CD4-positive, alpha-beta T cell (primary cell): Measurements from ENCODE around the gene HFE. TPM values are rescaled to one million over a fixed set of nuclear protein-coding genes. Genes with fewer than 3 reads are reported as not detected.

ENCODE experiments used
- ATAC-seq: fragments of 200-7000 bp; cut with Tn5 transposase; one replicate; pipeline ENCODE4 v1.10.0; 2022; ENCODE audit warnings: mild to moderate bottlenecking; ENCODE audit not compliant: poor library complexity
- CTCF ChIA-PET: fragments of 350-600 bp; sonication (Branson Sonifier 250); formaldehyde crosslinking; loops from one replicate; lab custom pipeline; 2021; ENCODE audit warnings: antibody characterized with exemption, inconsistent platforms; lab: Charles Lee
- POLR2A ChIA-PET: fragments of 350-600 bp; sonication (Branson Sonifier 250); formaldehyde crosslinking; loops from one replicate; lab custom pipeline; 2021; ENCODE audit warnings: antibody characterized with exemption, inconsistent platforms; lab: Charles Lee
- DNase-seq, 14 experiments: peaks; one replicate each; pipeline ENCODE4 v3.0.0-alpha.2; 2013 to 2020; ENCODE audit warnings: mixed read lengths in 2 of 14
- H3K27ac ChIP-seq, 2 donors: one replicate each; pipeline versions ENCODE4 v1.5.1 to v1.7.0; 2013; ENCODE audit warnings: low read length in 2 of 2, low read depth in 1 of 2, mild to moderate bottlenecking in 1 of 2
- H3K27me3 ChIP-seq, 2 experiments: 1 replicate in 1 of 2; 2 replicates in 1 of 2; pipeline versions ENCODE4 v1.6.1 to v1.7.0; 2013; ENCODE audit warnings: low read length in 2 of 2, control low read depth in 1 of 2, mild to moderate bottlenecking in 1 of 2, moderate library complexity in 1 of 2; ENCODE audit not compliant: insufficient read depth in 2 of 2, control insufficient read depth in 1 of 2
- H3K36me3 ChIP-seq: one replicate; pipeline ENCODE4 v1.6.1; 2013; ENCODE audit warnings: low read length, control low read depth; ENCODE audit not compliant: insufficient read depth
- H3K4me1 ChIP-seq: one replicate; pipeline ENCODE4 v1.6.1; 2013; ENCODE audit warnings: low read length, control low read depth; ENCODE audit not compliant: insufficient read depth
- H3K4me3 ChIP-seq: one replicate; pipeline ENCODE4 v1.5.1; 2013; ENCODE audit warnings: mild to moderate bottlenecking, low read length, moderate library complexity
- H3K9me3 ChIP-seq, 2 experiments: 1 replicate in 1 of 2; 2 replicates in 1 of 2; pipeline versions ENCODE4 v1.6.1 to v1.7.0; 2013; ENCODE audit warnings: low read length in 2 of 2, mild to moderate bottlenecking in 2 of 2, control low read depth in 1 of 2, moderate library complexity in 1 of 2; ENCODE audit not compliant: control insufficient read depth in 1 of 2, insufficient read depth in 1 of 2
- H3K27ac Mint-ChIP-seq: one replicate; pipeline ENCODE4 v1.8.0; 2020; ENCODE audit warnings: mixed read lengths
- H3K27me3 Mint-ChIP-seq: one replicate; pipeline ENCODE4 v1.8.0; 2021; ENCODE audit warnings: mixed read lengths
- H3K36me3 Mint-ChIP-seq: one replicate; pipeline ENCODE4 v1.8.0; 2021; ENCODE audit warnings: low read depth, mixed read lengths
- H3K4me1 Mint-ChIP-seq: one replicate; pipeline ENCODE4 v1.8.0; 2021; ENCODE audit warnings: low read depth, mixed read lengths
- H3K4me3 Mint-ChIP-seq: one replicate; pipeline ENCODE4 v1.8.0; 2020; ENCODE audit warnings: mild to moderate bottlenecking, mixed read lengths
- H3K9me3 Mint-ChIP-seq: one replicate; pipeline ENCODE4 v1.8.0; 2020; ENCODE audit warnings: mixed read lengths
- CTCF ChIP-seq: fragments of 200-600 bp; IDR thresholded peaks from one replicate; pipeline ENCODE4 v1.8.0; 2022; ENCODE audit warnings: antibody characterized with exemption, mild to moderate bottlenecking
- intact Hi-C, 2 experiments: fragments of 100-400 bp; cut with DNase I in 1 of 2; cut with micrococcal nuclease in 1 of 2; formaldehyde crosslinking; loops; one replicate each; pipeline versions ENCODE4 v1.15.1 to v1.9.0; 2023 to 2025; cut with DNase I, micrococcal nuclease
- total RNA-seq, 174 experiments: library from RNA in 2 of 174; stranded (reverse) in 2 of 174; gene quantifications; one replicate each; pipeline ENCODE4 v1.2.3 and lab custom pipeline; 2021 to 2026

The HFE gene
- total RNA-seq, 2 experiments from 2014 or later, result 0.08 to 0.28 TPM

GRCh38 chr6:26105842-26106241 lies 18.6 kb downstream of the HFE start:
- ChIA-PET CTCF (interaction anchor here (1.0 kb wide), 2 partner anchors 47 to 68 kb away, joined by 3 read pairs; no protein-coding TSS in a partner anchor), POLR2A (interaction anchor here (1.4 to 6.6 kb wide), 12 partner anchors 14 to 111 kb away, joined by 5 to 362 read pairs (median 51); partner anchors contain the start of gene HFE)
- peaks cover 13% of the 10 kb centered on the region for H3K4me1 Mint-ChIP-seq
- peak overlapping the region; percentile 99 for H3K27ac Mint-ChIP-seq
- no peak for TF ChIP-seq CTCF
- H3K9me3 ChIP-seq, result no peaks in the 10 kb centered on the region
- peaks cover 9% of the 10 kb centered on the region for H3K36me3 Mint-ChIP-seq
- peaks cover 16% of the 10 kb centered on the region for H3K4me1 ChIP-seq
- no peak overlapping the region for H3K4me3 ChIP-seq
- peaks cover 2% of the 10 kb centered on the region for H3K9me3 Mint-ChIP-seq
- DNase-seq, result no peak
- H3K27me3 Mint-ChIP-seq, result peaks cover 5% of the 10 kb centered on the region
- H3K4me3 Mint-ChIP-seq, result no peak overlapping the region
- H3K27me3 ChIP-seq, result no peaks in the 10 kb centered on the region
- H3K27ac ChIP-seq, result no peak overlapping the region
- intact Hi-C loops, result loop anchor here in 1 of 2 experiments (2.0 kb wide), 1 partner anchor 79 kb away; a partner anchor contains a TSS
- H3K36me3 ChIP-seq, result no peaks in the 10 kb centered on the region
- ATAC-seq, result no peak

GRCh38 chr6:26107935-26108334 lies 20.7 kb downstream of the HFE start:
- H3K27ac Mint-ChIP-seq, result no peak overlapping the region

GRCh38 chr6:26109772-26110171 lies 22.5 kb downstream of the HFE start:
- Histone ChIP-seq H3K36me3 (no peaks in the 10 kb centered on the region), H3K4me1 (peaks cover 2% of the 10 kb centered on the region), H3K4me3 (no peak overlapping the region), H3K27ac (no peak overlapping the region), H3K27me3 (no peaks in the 10 kb centered on the region), H3K9me3 (no peaks in the 10 kb centered on the region)
- TF ChIP-seq CTCF, result no peak
- no peaks in the 10 kb centered on the region for H3K36me3 Mint-ChIP-seq
- H3K27me3 Mint-ChIP-seq, result no peaks in the 10 kb centered on the region
- DNase-seq, result no peak
- H3K27ac Mint-ChIP-seq, result no peak overlapping the region
- no peak overlapping the region for H3K4me3 Mint-ChIP-seq
- H3K9me3 Mint-ChIP-seq, result no peaks in the 10 kb centered on the region
- ChIA-PET CTCF (interaction anchor here (1.0 kb wide), 1 partner anchor 12 kb away, joined by 3 read pairs; no protein-coding TSS in a partner anchor), POLR2A (interaction anchor here (1.2 to 1.8 kb wide), 2 partner anchors 14 to 46 kb away, joined by 9 to 10 read pairs; a partner anchor contains a TSS)
- no peaks in the 10 kb centered on the region for H3K4me1 Mint-ChIP-seq
- no peak for ATAC-seq
- intact Hi-C loops, result no loop called here

More at GRCh38 chr6:26107935-26108334, 20.7 kb downstream of the HFE start:
- H3K27ac ChIP-seq, result no peak overlapping the region
- no peak for DNase-seq
- H3K36me3 Mint-ChIP-seq, result peaks cover 9% of the 10 kb centered on the region
- no peak for TF ChIP-seq CTCF
- no peaks in the 10 kb centered on the region for H3K27me3 ChIP-seq
- H3K27me3 Mint-ChIP-seq, result peaks cover 5% of the 10 kb centered on the region
- peaks cover 2% of the 10 kb centered on the region for H3K9me3 Mint-ChIP-seq
- ChIA-PET POLR2A (interaction anchor here (6.2 to 6.6 kb wide), 2 partner anchors 16 to 50 kb away, joined by 261 to 362 read pairs; a partner anchor contains a TSS), CTCF (no interaction called here)
- peaks cover 13% of the 10 kb centered on the region for H3K4me1 Mint-ChIP-seq
- no peak overlapping the region for H3K4me3 ChIP-seq
- no peak for ATAC-seq
- H3K9me3 ChIP-seq, result no peaks in the 10 kb centered on the region
- intact Hi-C loops, result no loop called here
- H3K36me3 ChIP-seq, result no peaks in the 10 kb centered on the region
- peaks cover 16% of the 10 kb centered on the region for H3K4me1 ChIP-seq
- no peak overlapping the region for H3K4me3 Mint-ChIP-seq
